HepG2 (cell line): ENCODE data around the gene CPB2. TPM values are rescaled to one million over a fixed set of nuclear protein-coding genes. Genes with fewer than 3 reads are reported as not detected.

ENCODE experiments used
- ATAD3A ChIP-seq: sonication (generic); formaldehyde crosslinking; IDR thresholded peaks from 2 replicates; pipeline ENCODE4 v1.4.0; 2020; ENCODE audit warnings: missing genetic modification reagents
- E2F2 ChIP-seq: sonication (generic); formaldehyde crosslinking; IDR thresholded peaks from 2 replicates; pipeline ENCODE4 v1.4.0; 2020; ENCODE audit warnings: missing genetic modification reagents, borderline replicate concordance
- FOXP1 ChIP-seq, 2 experiments: fragments of 450-650 bp in 1 of 2; IDR thresholded peaks; 2 replicates each; pipeline ENCODE4 v1.6.1; 2017 to 2018; ENCODE audit warnings: antibody characterized with exemption in 1 of 2
- GTF3A ChIP-seq: sonication (generic); formaldehyde crosslinking; conservative IDR thresholded peaks from 2 replicates; pipeline ENCODE4 v1.4.0; 2020; ENCODE audit warnings: mild to moderate bottlenecking, missing genetic modification reagents
- HIVEP1 ChIP-seq: sonication (generic); formaldehyde crosslinking; IDR thresholded peaks from 2 replicates; pipeline ENCODE4 v1.4.0; 2020; ENCODE audit warnings: mild to moderate bottlenecking, missing genetic modification reagents
- HOXA7 ChIP-seq: sonication (generic); formaldehyde crosslinking; IDR thresholded peaks from 2 replicates; pipeline ENCODE4 v1.8.1; 2022; ENCODE audit warnings: mild to moderate bottlenecking, missing genetic modification reagents, moderate library complexity
- MLX ChIP-seq: IDR thresholded peaks from 2 replicates; pipeline ENCODE4 v1.6.1; 2016
- MXD3 ChIP-seq: IDR thresholded peaks from 2 replicates; pipeline ENCODE4 v1.6.1; 2016; ENCODE audit warnings: mild to moderate bottlenecking, missing biosample characterization, missing genetic modification reagents
- NR0B2 ChIP-seq: sonication (generic); formaldehyde crosslinking; IDR thresholded peaks from 2 replicates; pipeline ENCODE4 v1.4.0; 2020; ENCODE audit warnings: mild to moderate bottlenecking, missing genetic modification reagents
- SKI ChIP-seq: fragments of 450-650 bp; IDR thresholded peaks from one replicate; pipeline ENCODE4 v1.6.1; 2018; ENCODE audit warnings: mild to moderate bottlenecking; ENCODE audit not compliant: partially characterized antibody
- SP1 ChIP-seq, 2 experiments: fragments of 450-650 bp in 1 of 2; sonication (generic) in 1 of 2; formaldehyde crosslinking in 1 of 2; IDR thresholded peaks; 2 replicates each; pipeline versions ENCODE4 v1.4.0 to v1.6.1; 2016 to 2020; ENCODE audit warnings: missing genetic modification reagents in 1 of 2
- SUZ12 ChIP-seq: fragments of 150-350 bp; IDR thresholded peaks from 2 replicates; pipeline ENCODE4 v1.6.1; 2014; ENCODE audit warnings: low read depth, low read length
- ZBTB14 ChIP-seq: sonication (generic); formaldehyde crosslinking; IDR thresholded peaks from 2 replicates; pipeline ENCODE4 v1.4.0; 2020; ENCODE audit warnings: missing genetic modification reagents
- ZFY ChIP-seq: sonication (generic); formaldehyde crosslinking; IDR thresholded peaks from 2 replicates; pipeline ENCODE4 v1.4.0; 2020; ENCODE audit warnings: missing genetic modification reagents
- ZNF18 ChIP-seq: sonication (generic); formaldehyde crosslinking; IDR thresholded peaks from 2 replicates; pipeline ENCODE4 v1.8.0; 2022; ENCODE audit warnings: mild to moderate bottlenecking, missing genetic modification reagents; ENCODE audit not compliant: insufficient replicate concordance
- ZNF296 ChIP-seq: sonication (generic); formaldehyde crosslinking; conservative IDR thresholded peaks from 2 replicates; pipeline ENCODE4 v1.5.0; 2020; ENCODE audit warnings: mild to moderate bottlenecking, missing genetic modification reagents
- ZNF441 ChIP-seq: sonication (generic); formaldehyde crosslinking; IDR thresholded peaks from 2 replicates; pipeline ENCODE4 v1.7.0; 2021; ENCODE audit warnings: missing genetic modification reagents, borderline replicate concordance
- ZNF772 ChIP-seq: sonication (generic); formaldehyde crosslinking; IDR thresholded peaks from 2 replicates; pipeline ENCODE4 v1.5.0; 2020; ENCODE audit warnings: mild to moderate bottlenecking, missing genetic modification reagents
- ZNF800 ChIP-seq: sonication (generic); formaldehyde crosslinking; IDR thresholded peaks from 2 replicates; pipeline ENCODE4 v1.4.0; 2020; ENCODE audit warnings: missing genetic modification reagents
- ZNF891 ChIP-seq: sonication (generic); formaldehyde crosslinking; IDR thresholded peaks from 2 replicates; pipeline ENCODE4 v1.5.0; 2020; ENCODE audit warnings: mild to moderate bottlenecking, missing genetic modification reagents
- polyA plus RNA-seq, 8 experiments: library from polyadenylated mRNA; depleted of rRNA in 3 of 8; stranded (reverse) in 7 of 8; unstranded in 1 of 8; fragments of >200 nt; fragmentation: Illumina TruSeq in 4 of 8; extraction: Trizol in 4 of 8; gene quantifications; 2 replicates each; pipeline versions ENCODE4 v1.2.1 to v1.2.3, GENCODE V29; 2011 to 2016; ENCODE audit warnings: low read depth in 4 of 8, missing spikeins in 1 of 8, mixed read lengths in 1 of 8; ENCODE audit not compliant: insufficient read depth in 1 of 8
- total RNA-seq, 5 experiments: library from RNA; depleted of rRNA; stranded (reverse); fragments of >200 nt; fragmentation: Illumina TruSeq; extraction: Trizol; gene quantifications; 2 replicates each; pipeline ENCODE4 v1.2.3, GENCODE V29; 2016; ENCODE audit warnings: low read depth in 1 of 5

Gene CPB2
- total and polyA plus RNA-seq, 2 of the 13 experiments (the other 11 are each of a cell fraction or from before 2014, with no cell fraction given): 125 to 140 TPM

- no peak for TF ChIP-seq ATAD3A (CRISPR knock-in tag)
- TF ChIP-seq SKI: no peak
- no peak for TF ChIP-seq SP1 (IDR thresholded peaks at IDR 0.05)
- peak; percentile 81 for TF ChIP-seq SP1 (CRISPR knock-in tag; IDR thresholded peaks at IDR 0.05)
- TF ChIP-seq MLX (CRISPR knock-in tag): no peak
- TF ChIP-seq FOXP1 (IDR thresholded peaks at IDR 0.05): no peak
- TF ChIP-seq FOXP1 (CRISPR knock-in tag; IDR thresholded peaks at IDR 0.05): no peak
- TF ChIP-seq MXD3 (CRISPR knock-in tag): peak; percentile 35; the same call in 1 of the 2 replicates
- peak; percentile 14 for TF ChIP-seq ZNF18 (CRISPR knock-in tag)
- TF ChIP-seq ZNF891 (CRISPR knock-in tag): peak; percentile 82
- no peak for TF ChIP-seq E2F2 (CRISPR knock-in tag)
- TF ChIP-seq NR0B2 (CRISPR knock-in tag): no peak
- no peak for TF ChIP-seq ZNF772 (CRISPR knock-in tag)
- 0 out of 2 replicates have a peak, but pooled peaks have one; percentile 40 for TF ChIP-seq GTF3A (CRISPR knock-in tag)
- no peak for TF ChIP-seq ZBTB14 (CRISPR knock-in tag)
- TF ChIP-seq ZFY: peak; percentile 85
- no peak for TF ChIP-seq ZNF296 (CRISPR knock-in tag)
- no peak for TF ChIP-seq HOXA7 (CRISPR knock-in tag)
- TF ChIP-seq SUZ12: no peak
- TF ChIP-seq HIVEP1: no peak
- TF ChIP-seq ZNF441 (CRISPR knock-in tag): peak; percentile 86; the same call in 1 of the 2 replicates
- TF ChIP-seq ZNF800: 0 out of 2 replicates have a peak, but pooled peaks have one; percentile 20
Observed at GRCh38 chr13:46052319-46053161, 52.3 kb downstream of the CPB2 start, which contains the start of gene ZC3H13 (continued).
